ENCODE results near the gene NCBP2L. TPM values are rescaled to one million over a fixed set of nuclear protein-coding genes. Genes with fewer than 3 reads are reported as not detected.
A peak's percentile ranks its signal among the peaks of the same experiment; 100 is the strongest.

NCBP2L gene
- total RNA-seq, 1 experiment from 2014 or later, result not detected

- Mint-ChIP-seq H3K36me3 (ENCODE audit: insufficient read depth, unreplicated experiment) (peaks cover 14% of the 10 kb centered on the region), H3K27me3 (ENCODE audit: insufficient read depth, unreplicated experiment) (peaks cover 55% of the 10 kb centered on the region)
Observed at GRCh38 chrX:107775000-107775733, 2.4 kb upstream of the NCBP2L start.

DNA sequence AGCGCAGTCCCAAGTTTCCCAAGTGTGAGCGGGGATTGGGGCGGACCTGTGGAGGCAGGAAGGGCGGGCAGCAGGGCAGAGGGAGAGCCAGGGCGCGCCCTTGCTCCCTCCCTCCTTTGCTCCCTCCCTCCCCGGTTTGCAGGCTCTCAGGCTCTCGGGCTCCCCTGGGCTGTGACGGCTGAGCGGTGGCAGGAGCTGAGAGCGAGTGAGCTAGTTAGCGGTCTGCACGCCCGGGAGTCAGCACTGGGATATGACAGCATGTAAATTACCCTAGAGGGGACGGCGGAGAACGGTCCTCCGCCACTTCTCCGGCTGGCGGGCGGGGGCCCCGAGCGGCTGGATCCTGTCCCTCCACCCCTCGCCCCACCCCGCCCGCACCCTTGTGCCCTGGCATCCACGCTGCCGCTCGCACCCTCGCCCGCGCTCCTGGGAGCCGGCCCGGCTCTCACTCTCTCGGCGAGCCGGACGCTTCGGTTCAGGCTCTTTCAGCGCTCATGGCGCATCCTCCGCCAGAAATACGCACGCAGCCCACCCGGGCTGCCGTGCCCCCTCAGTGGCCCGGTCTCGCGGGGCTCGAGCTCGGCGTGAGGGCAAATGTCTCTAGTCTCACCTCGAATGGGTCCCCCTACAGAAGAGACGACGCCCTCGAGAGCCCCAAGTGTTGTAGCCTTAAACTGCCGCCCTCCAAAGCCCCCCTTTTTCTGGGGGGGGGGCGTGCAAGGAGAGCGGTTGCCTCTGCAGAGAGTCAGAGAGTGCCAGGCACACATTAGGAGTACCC is 1.6 kb upstream of the NCBP2L start, which contains the start of gene TSC22D3:
TSC22D3 (minus strand) TSS at position 54 of the 778 bp plus-strand sequence. CDS start 368 bp downstream, outside the sequence.
- POLR2A ChIA-PET, result interaction anchor here (0.5 to 5.7 kb wide), 21 partner anchors 9 to 658 kb away, joined by 3 to 129 read pairs (median 4); partner anchors contain the start of genes MID2, PRPS1 and RBM41
- H3K4me3 Mint-ChIP-seq (ENCODE audit: unreplicated experiment), result peak within 1 kb of the TSS; percentile 76
- H3K27me3 Mint-ChIP-seq (ENCODE audit: insufficient read depth, unreplicated experiment), result peaks cover 48% of the 10 kb centered on the region
- peaks cover 14% of the 10 kb centered on the region for H3K36me3 Mint-ChIP-seq (ENCODE audit: insufficient read depth, unreplicated experiment)
- TF ChIP-seq, protein P1, sequence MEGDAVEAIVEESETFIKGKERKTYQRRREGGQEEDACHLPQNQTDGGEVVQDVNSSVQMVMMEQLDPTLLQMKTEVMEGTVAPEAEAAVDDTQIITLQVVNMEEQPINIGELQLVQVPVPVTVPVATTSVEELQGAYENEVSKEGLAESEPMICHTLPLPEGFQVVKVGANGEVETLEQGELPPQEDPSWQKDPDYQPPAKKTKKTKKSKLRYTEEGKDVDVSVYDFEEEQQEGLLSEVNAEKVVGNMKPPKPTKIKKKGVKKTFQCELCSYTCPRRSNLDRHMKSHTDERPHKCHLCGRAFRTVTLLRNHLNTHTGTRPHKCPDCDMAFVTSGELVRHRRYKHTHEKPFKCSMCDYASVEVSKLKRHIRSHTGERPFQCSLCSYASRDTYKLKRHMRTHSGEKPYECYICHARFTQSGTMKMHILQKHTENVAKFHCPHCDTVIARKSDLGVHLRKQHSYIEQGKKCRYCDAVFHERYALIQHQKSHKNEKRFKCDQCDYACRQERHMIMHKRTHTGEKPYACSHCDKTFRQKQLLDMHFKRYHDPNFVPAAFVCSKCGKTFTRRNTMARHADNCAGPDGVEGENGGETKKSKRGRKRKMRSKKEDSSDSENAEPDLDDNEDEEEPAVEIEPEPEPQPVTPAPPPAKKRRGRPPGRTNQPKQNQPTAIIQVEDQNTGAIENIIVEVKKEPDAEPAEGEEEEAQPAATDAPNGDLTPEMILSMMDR (IDR thresholded peaks at IDR 0.05; ENCODE audit: unreplicated experiment), result no peak
- CTCF ChIA-PET, result interaction anchor here (0.6 to 8.6 kb wide), 25 partner anchors 9 to 592 kb away, joined by 3 to 139 read pairs (median 4); no protein-coding TSS in a partner anchor
- no TSS peak for BruUV-seq (replicated peaks)
- DNase-seq (ENCODE audit: unreplicated experiment), result peak; percentile 87
- H3K9me3 Mint-ChIP-seq (ENCODE audit: unreplicated experiment), result no peaks in the 10 kb centered on the region
- intact Hi-C loops (cut with micrococcal nuclease), result loop anchor here (1.0 to 10.0 kb wide), 5 partner anchors 44 to 881 kb away; partner anchors contain the start of gene RBM41
- H3K27ac Mint-ChIP-seq (ENCODE audit: low read depth, unreplicated experiment), result peak within 1 kb of the TSS; percentile 41
- H3K4me1 Mint-ChIP-seq (ENCODE audit: insufficient read depth, unreplicated experiment), result peaks cover 18% of the 10 kb centered on the region

More at GRCh38 chrX:107775000-107775733, 2.4 kb upstream of the NCBP2L start:
- CTCF ChIA-PET, result interaction anchor here (0.6 to 8.6 kb wide), 21 partner anchors 9 to 742 kb away, joined by 3 to 139 read pairs (median 4); no protein-coding TSS in a partner anchor
- TF ChIP-seq, protein P1 (IDR thresholded peaks at IDR 0.05; ENCODE audit: unreplicated experiment), result no peak
- peaks cover 18% of the 10 kb centered on the region for H3K4me1 Mint-ChIP-seq (ENCODE audit: insufficient read depth, unreplicated experiment)
- H3K27ac Mint-ChIP-seq (ENCODE audit: low read depth, unreplicated experiment), result no peak overlapping the region
- intact Hi-C loops (cut with micrococcal nuclease), result loop anchor here (1.0 to 10.0 kb wide), 3 partner anchors 43 to 660 kb away; partner anchors contain the start of gene RBM41
- no peaks in the 10 kb centered on the region for H3K9me3 Mint-ChIP-seq (ENCODE audit: unreplicated experiment)
- peak overlapping the region; percentile 76 for H3K4me3 Mint-ChIP-seq (ENCODE audit: unreplicated experiment)
- BruUV-seq (replicated peaks), result no TSS peak
- DNase-seq (ENCODE audit: unreplicated experiment), result no peak
- POLR2A ChIA-PET, result interaction anchor here (0.5 to 5.7 kb wide), 22 partner anchors 8 to 1297 kb away, joined by 3 to 129 read pairs (median 3); partner anchors contain the start of genes MID2, PRPS1 and RBM41

DNA sequence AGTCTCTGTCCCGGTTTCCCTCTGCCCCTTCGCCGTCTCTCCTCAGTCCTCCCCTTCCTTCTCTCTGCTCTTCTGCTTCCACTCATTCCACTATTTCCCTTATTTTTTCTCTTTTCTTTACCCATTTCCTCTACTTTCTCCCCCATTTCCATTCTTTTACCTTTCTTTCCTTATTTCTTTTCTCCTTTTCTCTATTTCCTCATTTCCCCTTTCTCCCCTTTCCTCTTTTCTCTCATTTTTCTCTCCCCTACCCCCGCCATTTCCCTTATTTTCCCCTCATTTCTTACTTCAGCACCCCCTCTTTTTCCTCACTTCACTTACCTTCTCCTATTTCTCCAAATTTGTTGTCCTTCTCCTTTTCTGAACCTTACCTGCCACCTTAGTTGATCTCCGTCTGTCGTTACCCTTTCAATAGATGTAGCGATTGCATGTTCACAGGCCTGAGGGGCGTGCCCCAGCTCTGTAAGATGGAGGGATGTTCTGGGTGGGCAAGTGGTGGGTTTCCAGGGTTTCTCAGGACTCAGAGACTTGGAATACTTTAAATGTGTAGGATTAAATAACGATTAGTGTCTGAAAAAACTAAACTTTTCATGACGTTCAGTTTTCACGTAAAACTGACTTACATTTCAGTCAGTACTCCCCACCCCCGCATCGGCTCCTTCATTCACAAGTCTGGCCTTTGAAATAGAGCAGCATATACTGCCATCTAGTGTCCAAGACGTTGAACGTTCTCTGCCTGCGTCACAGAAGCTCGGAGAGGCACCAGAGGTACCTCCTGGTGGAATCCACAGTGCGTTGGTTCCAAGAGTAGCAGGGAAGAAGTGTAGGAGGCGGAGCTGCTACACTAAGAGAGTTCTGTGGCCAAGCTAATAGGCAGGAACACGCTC is 641 bp upstream of the NCBP2L start:
- peaks cover 45% of the 10 kb centered on the region for H3K27me3 Mint-ChIP-seq (ENCODE audit: insufficient read depth, unreplicated experiment)

More for the DNA sequence above, 641 bp upstream of the NCBP2L start:
- intact Hi-C loops (cut with micrococcal nuclease), result loop anchor here (1.0 to 10.0 kb wide), 8 partner anchors 104 to 882 kb away; partner anchors contain the start of gene RBM41
- Mint-ChIP-seq H3K4me1 (ENCODE audit: insufficient read depth, unreplicated experiment) (peaks cover 18% of the 10 kb centered on the region), H3K4me3 (ENCODE audit: unreplicated experiment) (peak overlapping the region; percentile 76), H3K27ac (ENCODE audit: low read depth, unreplicated experiment) (peak overlapping the region; percentile 41), H3K9me3 (ENCODE audit: unreplicated experiment) (no peaks in the 10 kb centered on the region), H3K36me3 (ENCODE audit: insufficient read depth, unreplicated experiment) (peaks cover 12% of the 10 kb centered on the region)
- POLR2A ChIA-PET, result interaction anchor here (0.6 to 5.7 kb wide), 20 partner anchors 10 to 1595 kb away, joined by 3 to 129 read pairs (median 6); partner anchors contain the start of gene PRPS1
- CTCF ChIA-PET, result interaction anchor here (0.5 to 8.6 kb wide), 36 partner anchors 9 to 879 kb away, joined by 3 to 139 read pairs (median 3); no protein-coding TSS in a partner anchor
- peak; percentile 87 for DNase-seq (ENCODE audit: unreplicated experiment)
- TF ChIP-seq, protein P1 (IDR thresholded peaks at IDR 0.05; ENCODE audit: unreplicated experiment), result peak; percentile 75
- BruUV-seq (replicated peaks), result no TSS peak

All from MCF 10A (cell line).